WTC11 (cell line): ENCODE results near the gene CNTN1. TPM values are rescaled to one million over a fixed set of nuclear protein-coding genes. Genes with fewer than 3 reads are reported as not detected.

Experiments used
- ATAC-seq: fragments of 200-7000 bp; cut with Tn5 transposase; 2 replicates; pipeline ENCODE4 v1.10.0; 2021; ENCODE audit warnings: mild to moderate bottlenecking, moderate library complexity
- CTCF ChIA-PET: fragments of 300-600 bp; sonication (Branson Sonifier 250); formaldehyde crosslinking; loops from one replicate; lab custom pipeline; 2021; ENCODE audit warnings: antibody characterized with exemption; lab: Charles Lee
- POLR2A ChIA-PET: fragments of 350-600 bp; sonication (Branson Sonifier 250); formaldehyde crosslinking; loops from one replicate; lab custom pipeline; 2021; ENCODE audit warnings: antibody characterized with exemption; lab: Charles Lee
- DNase-seq: peaks from one replicate; pipeline ENCODE4 v3.0.0; 2021; ENCODE audit warnings: low spot score
- H3K27ac Mint-ChIP-seq: 2 replicates; pipeline ENCODE4 v1.8.0; 2021; ENCODE audit warnings: mixed read lengths
- H3K27me3 Mint-ChIP-seq: 2 replicates; pipeline ENCODE4 v1.8.0; 2021; ENCODE audit warnings: low read depth, mild to moderate bottlenecking, moderate library complexity, mixed read lengths
- H3K36me3 Mint-ChIP-seq: 2 replicates; pipeline ENCODE4 v1.8.0; 2021; ENCODE audit warnings: mixed read lengths
- H3K4me1 Mint-ChIP-seq: 2 replicates; pipeline ENCODE4 v1.8.0; 2022; ENCODE audit warnings: mixed read lengths
- H3K4me3 Mint-ChIP-seq: 2 replicates; pipeline ENCODE4 v1.8.0; 2021; ENCODE audit warnings: mild to moderate bottlenecking, moderate library complexity, mixed read lengths
- H3K9me3 Mint-ChIP-seq: 2 replicates; pipeline ENCODE4 v1.8.0; 2021; ENCODE audit warnings: mixed read lengths
- ARID4B ChIP-seq: sonication (generic); formaldehyde crosslinking; IDR thresholded peaks from 2 replicates; pipeline ENCODE4 v1.8.0; 2023; ENCODE audit warnings: missing genetic modification reagents, mild to moderate bottlenecking, borderline replicate concordance
- ATF1 ChIP-seq: sonication (generic); formaldehyde crosslinking; IDR thresholded peaks from 2 replicates; pipeline ENCODE4 v1.8.1; 2023; ENCODE audit warnings: mild to moderate bottlenecking, moderate library complexity, missing genetic modification reagents
- CREM ChIP-seq: sonication (generic); formaldehyde crosslinking; IDR thresholded peaks from 2 replicates; pipeline ENCODE4 v1.8.1; 2022; ENCODE audit warnings: mild to moderate bottlenecking, missing genetic modification reagents, moderate library complexity
- CTCF ChIP-seq: fragments of 200-600 bp; IDR thresholded peaks from 2 replicates; pipeline ENCODE4 v1.8.0; 2022; ENCODE audit warnings: antibody characterized with exemption
- E2F5 ChIP-seq: sonication (generic); formaldehyde crosslinking; IDR thresholded peaks from 2 replicates; pipeline ENCODE4 v1.8.1; 2022; ENCODE audit warnings: mild to moderate bottlenecking, moderate library complexity, missing genetic modification reagents
- JUN ChIP-seq: sonication (generic); formaldehyde crosslinking; IDR thresholded peaks from 2 replicates; pipeline ENCODE4 v1.8.0; 2023; ENCODE audit warnings: mild to moderate bottlenecking, missing genetic modification reagents
- MAX ChIP-seq: sonication (generic); formaldehyde crosslinking; IDR thresholded peaks from 2 replicates; pipeline ENCODE4 v1.8.0; 2022; ENCODE audit warnings: mild to moderate bottlenecking, missing genetic modification reagents
- MLX ChIP-seq: sonication (generic); formaldehyde crosslinking; IDR thresholded peaks from 2 replicates; pipeline ENCODE4 v1.8.1; 2023; ENCODE audit warnings: mild to moderate bottlenecking, missing genetic modification reagents, moderate library complexity
- PREB ChIP-seq: sonication (generic); formaldehyde crosslinking; IDR thresholded peaks from 2 replicates; pipeline ENCODE4 v1.8.1; 2022; ENCODE audit warnings: mild to moderate bottlenecking, missing genetic modification reagents, moderate library complexity, borderline replicate concordance
- SP1 ChIP-seq: sonication (generic); formaldehyde crosslinking; conservative IDR thresholded peaks from 2 replicates; pipeline ENCODE4 v1.8.1; 2022; ENCODE audit warnings: missing genetic modification reagents
- TCF7 ChIP-seq: sonication (generic); formaldehyde crosslinking; IDR thresholded peaks from 2 replicates; pipeline ENCODE4 v1.8.0; 2022; ENCODE audit warnings: mild to moderate bottlenecking, low read depth, missing genetic modification reagents, moderate library complexity
- TP53 ChIP-seq: sonication (generic); formaldehyde crosslinking; IDR thresholded peaks from 2 replicates; pipeline ENCODE4 v1.8.1; 2023; ENCODE audit warnings: mild to moderate bottlenecking, missing genetic modification reagents
- ZNF281 ChIP-seq: sonication (generic); formaldehyde crosslinking; IDR thresholded peaks from 2 replicates; pipeline ENCODE4 v1.8.0; 2023; ENCODE audit warnings: mild to moderate bottlenecking, missing genetic modification reagents
- ZNF416 ChIP-seq: fragments of 250-450 bp; sonication (Bioruptor Pico); IDR thresholded peaks from 2 replicates; pipeline ENCODE4 v1.9.0; 2021; ENCODE audit warnings: mild to moderate bottlenecking, inconsistent platforms
- total RNA-seq: library from RNA; stranded (reverse); gene quantifications from 3 replicates; pipeline ENCODE4 v1.2.3, GENCODE V29; 2021

The CNTN1 gene
- total RNA-seq, 1 experiment from 2014 or later, result 16.9 TPM

DNA sequence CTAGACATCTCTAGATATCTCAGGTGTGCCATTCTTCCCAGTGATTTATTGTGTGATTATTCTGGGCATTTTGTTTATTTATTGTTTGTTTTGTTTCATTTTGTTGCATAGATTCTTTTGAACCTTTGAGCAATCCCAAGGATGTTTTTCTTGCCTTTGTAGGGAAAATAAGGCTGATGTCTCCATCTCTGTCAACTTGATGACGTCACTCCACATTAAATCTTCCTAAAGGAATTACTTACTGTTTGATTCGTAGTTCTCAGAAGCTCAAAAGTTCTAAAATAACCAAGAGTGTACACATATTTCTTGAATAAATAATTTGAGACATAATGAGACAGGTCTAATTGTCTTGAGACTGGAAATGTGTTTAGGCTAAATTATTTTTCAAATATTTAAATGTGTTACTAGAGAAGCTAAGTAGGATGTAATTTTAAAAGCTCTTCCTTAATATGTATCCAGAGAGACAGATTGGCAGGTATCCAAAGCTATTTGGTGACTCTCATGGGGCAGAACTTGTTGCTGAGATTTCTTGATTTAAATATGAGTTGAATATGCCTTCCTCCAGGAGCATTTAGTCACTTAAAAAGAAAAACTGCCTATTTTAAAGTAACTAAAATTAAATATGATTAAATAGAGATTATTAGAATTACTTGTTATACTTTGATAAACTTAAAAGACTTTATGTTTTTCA is 128.7 kb downstream of the CNTN1 start:
- H3K4me3 Mint-ChIP-seq, result no peak overlapping the region
- ChIA-PET POLR2A (no interaction called here), CTCF (no interaction called here)
- TF ChIP-seq PREB (CRISPR knock-in tag), result no peak
- TF ChIP-seq JUN (CRISPR knock-in tag), result no peak
- TF ChIP-seq ARID4B, result no peak
- no peak for TF ChIP-seq E2F5 (CRISPR knock-in tag)
- peaks cover 17% of the 10 kb centered on the region for H3K9me3 Mint-ChIP-seq
- H3K36me3 Mint-ChIP-seq, result peaks cover 6% of the 10 kb centered on the region
- H3K4me1 Mint-ChIP-seq, result peaks cover 36% of the 10 kb centered on the region
- peaks cover 5% of the 10 kb centered on the region for H3K27me3 Mint-ChIP-seq
- ATAC-seq, result no peak
- no peak overlapping the region for H3K27ac Mint-ChIP-seq
- no peak for DNase-seq

DNA sequence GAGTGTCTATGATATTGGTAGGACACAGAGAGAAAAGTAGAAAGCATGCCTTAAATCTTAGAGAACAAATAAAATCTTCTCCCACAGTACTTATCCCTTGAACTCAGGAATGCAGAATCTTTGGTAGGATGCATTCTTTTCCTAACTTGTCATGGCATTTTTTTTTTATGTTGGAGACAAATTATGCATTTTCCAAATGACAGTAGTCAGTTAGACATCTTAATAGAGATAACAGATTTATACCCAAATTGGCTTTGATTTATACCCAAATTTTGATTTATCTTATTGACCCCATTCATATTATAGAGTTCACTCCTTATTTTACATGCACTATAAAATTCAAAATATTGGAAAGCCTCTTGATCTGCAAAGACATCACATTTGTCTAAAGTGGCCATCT is 132.9 kb downstream of the CNTN1 start:
- no peak for TF ChIP-seq MAX (CRISPR knock-in tag)
- TF ChIP-seq ATF1 (CRISPR knock-in tag), result no peak
- no peak for TF ChIP-seq ZNF281 (CRISPR knock-in tag)
- TF ChIP-seq SP1 (CRISPR knock-in tag), result no peak
- TF ChIP-seq CREM (CRISPR knock-in tag), result no peak
- TF ChIP-seq TCF7 (CRISPR knock-in tag), result no peak
- no peak for TF ChIP-seq TP53 (CRISPR knock-in tag)
- TF ChIP-seq MLX (CRISPR knock-in tag), result no peak
- TF ChIP-seq CTCF, result no peak
- no peak for TF ChIP-seq ZNF416 (CRISPR knock-in tag)
- H3K27me3 Mint-ChIP-seq, result no peaks in the 10 kb centered on the region
- H3K4me3 Mint-ChIP-seq, result no peak overlapping the region
- CTCF ChIA-PET, result no interaction called here
- H3K9me3 Mint-ChIP-seq, result no peaks in the 10 kb centered on the region
- ATAC-seq (no peak), DNase-seq (no peak)
- H3K36me3 Mint-ChIP-seq, result no peaks in the 10 kb centered on the region
- peaks cover 35% of the 10 kb centered on the region for H3K4me1 Mint-ChIP-seq
- H3K27ac Mint-ChIP-seq, result 0 out of 2 replicates have a peak overlapping the region, but pooled peaks have one; percentile 35
- POLR2A ChIA-PET, result no interaction called here
